Mesenchymal stem cell (in vitro differentiated cells and primary cell): Measurements from ENCODE around the gene TSPY4. TPM values are rescaled to one million over a fixed set of nuclear protein-coding genes. Genes with fewer than 3 reads are reported as not detected.
"Not testable (repeated sequence)": the region's sequence is repeated elsewhere in the genome, so short reads cannot be mapped to it uniquely, and the experiment has no call there.

Source experiments
- DNase-seq: peaks from one replicate; pipeline ENCODE4 v3.0.0-alpha.2; 2013
- H2AFZ ChIP-seq: one replicate; pipeline ENCODE4 v1.6.1; 2013; ENCODE audit warnings: low read depth, mild to moderate bottlenecking, control low read depth, inconsistent platforms, low read length, moderate library complexity
- H2AK5ac ChIP-seq: 2 replicates; pipeline ENCODE4 v1.6.1; 2013; ENCODE audit warnings: low read length, moderate library complexity, mild to moderate bottlenecking, inconsistent platforms; ENCODE audit not compliant: severe bottlenecking
- H2BK120ac ChIP-seq: one replicate; pipeline ENCODE4 v1.6.1; 2013; ENCODE audit warnings: low read depth, mild to moderate bottlenecking, inconsistent platforms, low read length, moderate library complexity
- H2BK12ac ChIP-seq, 2 experiments: one replicate each; pipeline ENCODE4 v1.6.1; 2013; ENCODE audit warnings: inconsistent platforms in 2 of 2, low read length in 2 of 2, mild to moderate bottlenecking in 2 of 2, moderate library complexity in 2 of 2, control low read depth in 1 of 2
- H2BK15ac ChIP-seq: one replicate; pipeline ENCODE4 v1.6.1; 2013; ENCODE audit warnings: mild to moderate bottlenecking, low read depth, inconsistent platforms; ENCODE audit not compliant: poor library complexity, severe bottlenecking
- H2BK5ac ChIP-seq: 2 replicates; pipeline ENCODE4 v1.6.1; 2013; ENCODE audit warnings: low read depth, mild to moderate bottlenecking, low read length, control low read depth, inconsistent platforms; ENCODE audit not compliant: poor library complexity, severe bottlenecking
- H3K14ac ChIP-seq, 2 experiments: one replicate each; pipeline ENCODE4 v1.6.1; 2013; ENCODE audit warnings: inconsistent platforms in 2 of 2, low read length in 2 of 2, control low read depth in 1 of 2, mild to moderate bottlenecking in 1 of 2, moderate library complexity in 1 of 2
- H3K18ac ChIP-seq, 2 experiments: one replicate each; pipeline ENCODE4 v1.6.1; 2013; ENCODE audit warnings: inconsistent platforms in 2 of 2, low read length in 2 of 2, control low read depth in 1 of 2, low read depth in 1 of 2, mild to moderate bottlenecking in 1 of 2
- H3K23ac ChIP-seq, 2 experiments: one replicate each; pipeline ENCODE4 v1.6.1; 2013; ENCODE audit warnings: inconsistent platforms in 2 of 2, low read length in 2 of 2, mild to moderate bottlenecking in 2 of 2, moderate library complexity in 2 of 2, control low read depth in 1 of 2
- H3K27ac ChIP-seq: 2 replicates; pipeline ENCODE4 v1.5.1; 2013; ENCODE audit warnings: mild to moderate bottlenecking, moderate library complexity, low read length, control low read depth, inconsistent platforms; ENCODE audit not compliant: poor library complexity, severe bottlenecking
- H3K27me3 ChIP-seq, 2 experiments: 2 replicates each; pipeline versions ENCODE4 v1.6.1 to v1.7.0; 2013; ENCODE audit warnings: low read length in 2 of 2, mild to moderate bottlenecking in 2 of 2, moderate library complexity in 2 of 2, control low read depth in 1 of 2, inconsistent platforms in 1 of 2; ENCODE audit not compliant: control insufficient read depth in 1 of 2, insufficient read depth in 1 of 2
- H3K36me3 ChIP-seq, 2 experiments: 2 replicates each; pipeline versions ENCODE4 v1.6.1 to v1.7.0; 2013; ENCODE audit warnings: low read length in 2 of 2, control low read depth in 1 of 2, inconsistent platforms in 1 of 2, low read depth in 1 of 2, mild to moderate bottlenecking in 1 of 2; ENCODE audit not compliant: insufficient read depth in 2 of 2, control insufficient read depth in 1 of 2
- H3K4ac ChIP-seq, 2 experiments: one replicate each; pipeline ENCODE4 v1.6.1; 2013; ENCODE audit warnings: inconsistent platforms in 2 of 2, low read length in 2 of 2, mild to moderate bottlenecking in 2 of 2, moderate library complexity in 2 of 2, control low read depth in 1 of 2, low read depth in 1 of 2
- H3K4me1 ChIP-seq: 2 replicates; pipeline ENCODE4 v1.6.1; 2013; ENCODE audit warnings: low read depth, low read length, control low read depth; ENCODE audit not compliant: control insufficient read depth, insufficient read depth
- H3K4me2 ChIP-seq: 2 replicates; pipeline ENCODE4 v1.6.1; 2013; ENCODE audit warnings: low read length, mild to moderate bottlenecking, inconsistent platforms; ENCODE audit not compliant: poor library complexity, severe bottlenecking
- H3K4me3 ChIP-seq, 2 experiments: 2 replicates each; pipeline versions ENCODE4 v1.5.1 to v1.7.0; 2013; ENCODE audit warnings: low read length in 2 of 2, mild to moderate bottlenecking in 2 of 2, control low read depth in 1 of 2, low read depth in 1 of 2; ENCODE audit not compliant: insufficient read depth in 1 of 2
- H3K79me1 ChIP-seq: replicated peaks from 2 replicates; pipeline ENCODE4 v1.6.1; 2013; ENCODE audit warnings: mild to moderate bottlenecking, control low read depth, low read length, inconsistent platforms; ENCODE audit not compliant: poor library complexity, severe bottlenecking
- H3K9ac ChIP-seq: 2 replicates; pipeline ENCODE4 v1.7.0; 2013; ENCODE audit warnings: mild to moderate bottlenecking, low read length, moderate library complexity
- H3K9me3 ChIP-seq: 2 replicates; pipeline ENCODE4 v1.7.0; 2013; ENCODE audit warnings: mild to moderate bottlenecking, low read length; ENCODE audit not compliant: control insufficient read depth
- H4K8ac ChIP-seq: one replicate; pipeline ENCODE4 v1.6.1; 2013; ENCODE audit warnings: inconsistent platforms, mild to moderate bottlenecking, low read length, moderate library complexity
- H4K91ac ChIP-seq: one replicate; pipeline ENCODE4 v1.6.1; 2013; ENCODE audit warnings: mild to moderate bottlenecking, low read length, inconsistent platforms
- WGBS: methylation state at CpG from one replicate; pipeline ENCODE4 v1.1.7; 2013; ENCODE audit warnings: mixed read lengths; 5-methylcytosine and 5-hydroxymethylcytosine counted together
- polyA plus RNA-seq, 2 experiments: library from polyadenylated mRNA; stranded (reverse); fragments of 200-250 nt; gene quantifications; one replicate each; pipeline ENCODE4 v1.2.3, GENCODE V29; 2013
- small RNA-seq: library from polyadenylated mRNA; stranded (forward); fragments of <200 nt; extraction: miRNeasy Mini kit (QIAGEN cat#:217004); gene quantifications from one replicate; pipeline ENCODE3, GENCODE V24; 2013; ENCODE audit warnings: low read depth

The TSPY4 gene, protein sequence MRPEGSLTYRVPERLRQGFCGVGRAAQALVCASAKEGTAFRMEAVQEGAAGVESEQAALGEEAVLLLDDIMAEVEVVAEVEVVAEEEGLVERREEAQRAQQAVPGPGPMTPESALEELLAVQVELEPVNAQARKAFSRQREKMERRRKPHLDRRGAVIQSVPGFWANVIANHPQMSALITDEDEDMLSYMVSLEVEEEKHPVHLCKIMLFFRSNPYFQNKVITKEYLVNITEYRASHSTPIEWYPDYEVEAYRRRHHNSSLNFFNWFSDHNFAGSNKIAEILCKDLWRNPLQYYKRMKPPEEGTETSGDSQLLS
- polyA plus RNA-seq (2013, experiment 1 of 2) = not detected
- not detected for polyA plus RNA-seq (2013, experiment 2 of 2)

DNA sequence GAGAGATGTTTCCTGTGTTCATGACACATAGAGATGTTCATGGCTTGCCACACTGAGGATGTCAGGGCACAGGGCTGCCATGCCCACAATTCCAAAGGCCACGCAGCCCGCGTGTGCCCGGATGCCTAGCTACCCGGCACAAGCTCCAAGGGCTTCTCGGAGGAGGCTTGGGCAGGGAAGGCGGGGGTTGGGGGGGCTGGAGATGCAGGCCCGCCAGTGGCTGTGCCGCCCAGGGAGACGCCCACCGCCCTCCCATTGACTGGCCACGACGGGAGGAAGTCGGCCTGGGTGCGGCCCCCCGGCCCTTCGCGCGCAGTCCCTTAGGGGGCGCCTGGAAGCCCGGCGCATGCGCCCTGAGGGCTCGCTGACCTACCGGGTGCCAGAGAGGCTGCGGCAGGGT is at the start of gene TSPY4:
TSS of gene TSPY4 (plus strand) at position 301 of the 400 bp plus-strand sequence. CDS start at position 347, 46 bp downstream.
- WGBS = no CpG with 5 or more reads among the region's 26 CpGs
- H3K4me3 ChIP-seq, H4K91ac ChIP-seq, H2BK15ac ChIP-seq, H3K9me3 ChIP-seq, H3K18ac ChIP-seq, H3K4me2 ChIP-seq, H3K36me3 ChIP-seq, H3K79me1 ChIP-seq, H3K9ac ChIP-seq, H2BK12ac ChIP-seq, H3K4ac ChIP-seq, H2AFZ ChIP-seq, H2BK5ac ChIP-seq, H2BK120ac ChIP-seq, H3K14ac ChIP-seq, DNase-seq, H2AK5ac ChIP-seq, H3K23ac ChIP-seq, H3K4me1 ChIP-seq, H3K27me3 ChIP-seq, H3K27ac ChIP-seq, H4K8ac ChIP-seq: not testable (repeated sequence)

DNA sequence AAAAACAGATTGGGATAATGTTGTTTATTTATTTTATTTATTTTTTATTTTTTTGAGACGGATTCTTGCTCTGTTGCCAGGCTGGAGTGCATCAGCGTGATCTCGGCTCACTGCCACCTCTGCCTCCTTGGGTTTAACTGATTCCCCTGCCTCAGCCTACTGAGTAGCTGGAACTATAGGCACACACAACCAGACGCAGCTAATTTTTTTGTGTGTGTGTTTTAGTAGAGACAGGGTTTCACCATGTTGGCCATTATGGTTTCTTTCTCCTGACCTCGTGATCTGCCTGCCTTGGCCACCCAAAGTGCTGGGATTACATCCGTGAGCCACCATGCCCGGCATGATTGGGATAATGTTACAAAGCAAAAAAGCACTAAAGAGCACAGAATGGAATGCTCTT is 16.3 kb upstream of the TSPY4 start:
- no peak overlapping the region for H2AFZ ChIP-seq
- H3K14ac ChIP-seq = no peak overlapping the region
- H3K27me3 ChIP-seq = no peaks in the 10 kb centered on the region
- H3K27ac ChIP-seq = no peak overlapping the region
- no peaks in the 10 kb centered on the region for H3K4me1 ChIP-seq
- no peaks in the 10 kb centered on the region for H3K79me1 ChIP-seq
- H3K4me3 ChIP-seq = no peak overlapping the region
- 26% methylated on average over 2 of the region's 7 CpGs for WGBS
- H2BK120ac ChIP-seq = no peak overlapping the region
- no peak overlapping the region for H2AK5ac ChIP-seq
- no peak overlapping the region for H2BK12ac ChIP-seq
- no peak overlapping the region for H3K23ac ChIP-seq
- H3K9me3 ChIP-seq = no peaks in the 10 kb centered on the region
- H4K91ac ChIP-seq = no peak overlapping the region
- no peak overlapping the region for H3K9ac ChIP-seq
- no peak overlapping the region for H4K8ac ChIP-seq
- H2BK5ac ChIP-seq = no peak overlapping the region
- H3K36me3 ChIP-seq = no peaks in the 10 kb centered on the region
- H3K4ac ChIP-seq = no peak overlapping the region
- no peak overlapping the region for H3K4me2 ChIP-seq
- no peak overlapping the region for H2BK15ac ChIP-seq
- H3K18ac ChIP-seq = no peak overlapping the region
- no peak for DNase-seq

DNA sequence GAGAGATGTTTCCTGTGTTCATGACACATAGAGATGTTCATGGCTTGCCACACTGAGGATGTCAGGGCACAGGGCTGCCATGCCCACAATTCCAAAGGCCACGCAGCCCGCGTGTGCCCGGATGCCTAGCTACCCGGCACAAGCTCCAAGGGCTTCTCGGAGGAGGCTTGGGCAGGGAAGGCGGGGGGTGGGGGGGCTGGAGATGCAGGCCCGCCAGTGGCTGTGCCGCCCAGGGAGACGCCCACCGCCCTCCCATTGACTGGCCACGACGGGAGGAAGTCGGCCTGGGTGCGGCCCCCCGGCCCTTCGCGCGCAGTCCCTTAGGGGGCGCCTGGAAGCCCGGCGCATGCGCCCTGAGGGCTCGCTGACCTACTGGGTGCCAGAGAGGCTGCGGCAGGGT is 20.2 kb downstream of the TSPY4 start, which contains the start of gene TSPY8:
TSS of gene TSPY8 (plus strand) at position 301 of the 400 bp plus-strand sequence. CDS start at position 347, 46 bp downstream.
- not testable (repeated sequence) for H4K8ac ChIP-seq, H2BK12ac ChIP-seq, H2BK15ac ChIP-seq, H3K27me3 ChIP-seq, H3K27ac ChIP-seq, DNase-seq, H3K9me3 ChIP-seq, H3K4me3 ChIP-seq, H2BK120ac ChIP-seq, H3K36me3 ChIP-seq, H3K14ac ChIP-seq, H2BK5ac ChIP-seq, H3K4ac ChIP-seq, H3K79me1 ChIP-seq, H3K4me2 ChIP-seq, H3K18ac ChIP-seq, H3K9ac ChIP-seq, H4K91ac ChIP-seq, H3K4me1 ChIP-seq, H2AK5ac ChIP-seq, H2AFZ ChIP-seq, H3K23ac ChIP-seq
- no CpG with 5 or more reads among the region's 25 CpGs for WGBS

Small RNA genes within 50 kb of the gene (small RNA-seq; reads per million reads assigned to genes)
- gene AC006158.1 = not detected
